Anterior cingulate cortex (tissue), 58 donors: Measurements from ENCODE around the gene GDI1.
A peak's percentile ranks its signal among the peaks of the same experiment; 100 is the strongest.

Experiments
- DNase-seq, 58 donors: peaks; one replicate each; lab custom pipeline; 2025; lab: John Stamatoyannopoulos, UW

Gene GDI1

GRCh38 chrX:154434394-154435168, 2.4 kb upstream of the GDI1 start:
- DNase-seq, result no peak

DNA sequence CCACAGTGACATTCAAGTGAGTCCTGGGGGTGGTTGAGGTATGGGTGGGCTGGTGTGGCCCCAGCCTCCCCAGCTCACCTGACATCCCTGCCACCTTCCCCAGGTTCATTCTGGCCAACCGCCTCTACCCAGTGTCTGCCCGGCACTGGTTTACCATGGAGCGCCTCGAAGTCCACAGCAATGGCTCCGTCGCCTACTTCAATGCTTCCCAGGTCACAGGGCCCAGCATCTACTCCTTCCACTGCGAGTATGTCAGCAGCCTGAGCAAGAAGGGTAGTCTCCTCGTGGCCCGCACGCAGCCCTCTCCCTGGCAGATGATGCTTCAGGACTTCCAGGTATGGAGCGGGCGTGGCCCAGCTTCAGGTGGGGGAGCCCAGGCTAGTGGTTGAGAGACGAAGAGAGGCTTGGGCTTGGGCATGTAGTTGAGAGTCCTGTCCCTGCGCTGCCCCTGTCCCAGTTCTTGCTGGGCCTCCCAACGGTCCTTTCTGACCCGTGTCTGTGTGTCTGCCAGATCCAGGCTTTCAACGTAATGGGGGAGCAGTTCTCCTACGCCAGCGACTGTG, 1.7 kb upstream of the GDI1 start:
- no peak for DNase-seq

- DNase-seq, result peak in 26 of 58 donors; percentile 3 to 51 (median 24)
These were observed 476 bp upstream of the GDI1 start for GRCh38 chrX:154436374-154436982.

GRCh38 chrX:154437971-154438893, 1.3 kb downstream of the GDI1 start:
- DNase-seq, result peak in 1 of 58 donors; percentile 2

DNA sequence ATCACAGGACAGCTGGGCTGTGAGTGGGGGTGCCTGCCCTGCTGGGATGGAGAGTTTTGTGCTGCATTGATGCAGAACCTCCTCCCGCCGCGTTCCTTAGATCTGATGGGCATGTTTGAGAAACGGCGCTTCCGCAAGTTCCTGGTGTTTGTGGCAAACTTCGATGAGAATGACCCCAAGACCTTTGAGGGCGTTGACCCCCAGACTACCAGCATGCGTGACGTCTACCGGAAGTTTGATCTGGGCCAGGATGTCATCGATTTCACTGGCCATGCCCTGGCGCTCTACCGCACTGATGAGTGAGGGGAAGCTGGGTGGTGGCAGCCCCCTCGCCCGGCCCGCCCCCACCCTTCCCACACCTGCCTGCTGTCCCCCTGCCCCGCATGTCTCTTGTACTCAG, 2.9 kb downstream of the GDI1 start:
- DNase-seq, result no peak

GRCh38 chrX:154440623-154441357, 3.8 kb downstream of the GDI1 start:
- DNase-seq, result no peak

- no peak for DNase-seq
These were observed 4.6 kb downstream of the GDI1 start for GRCh38 chrX:154441564-154441963.

DNA sequence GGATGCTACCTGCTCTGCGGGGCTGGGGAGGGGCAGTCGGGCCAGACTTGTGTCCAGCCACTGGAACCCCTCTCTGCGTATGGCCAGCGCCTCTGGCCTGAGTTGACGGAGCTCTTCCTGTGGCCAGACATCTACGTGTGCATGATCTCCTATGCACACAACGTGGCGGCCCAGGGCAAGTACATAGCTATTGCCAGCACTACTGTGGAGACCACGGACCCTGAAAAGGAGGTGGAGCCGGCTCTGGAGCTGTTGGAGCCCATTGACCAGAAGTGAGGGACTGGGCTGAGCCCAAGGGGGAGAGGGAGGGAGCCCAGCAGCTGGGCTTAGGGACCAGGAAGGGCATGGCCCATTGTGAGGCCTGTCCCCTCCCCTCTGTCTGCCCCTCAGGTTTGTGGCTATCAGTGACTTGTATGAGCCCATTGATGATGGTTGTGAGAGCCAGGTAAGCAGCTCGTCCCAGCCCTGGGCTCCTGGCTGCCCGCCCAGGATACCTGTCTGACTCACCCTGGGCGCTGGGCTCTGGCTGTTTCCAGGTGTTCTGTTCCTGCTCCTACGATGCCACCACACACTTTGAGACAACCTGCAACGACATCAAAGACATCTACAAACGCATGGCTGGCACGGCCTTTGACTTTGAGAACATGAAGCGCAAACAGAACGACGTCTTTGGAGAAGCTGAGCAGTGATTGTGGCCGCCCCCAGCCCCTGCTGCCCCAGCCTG, 5.2 kb downstream of the GDI1 start:
- DNase-seq, result no peak

GRCh38 chrX:154443479-154443910, 6.5 kb downstream of the GDI1 start:
- no peak for DNase-seq

- DNase-seq, result peak in 51 of 58 donors; percentile 6 to 80 (median 54)
These were observed 7.2 kb downstream of the GDI1 start, which contains the start of gene FAM50A for GRCh38 chrX:154443992-154444754. FAM50A (plus strand) TSS chrX:154444141; CDS start chrX:154444236, 95 bp downstream.

DNA sequence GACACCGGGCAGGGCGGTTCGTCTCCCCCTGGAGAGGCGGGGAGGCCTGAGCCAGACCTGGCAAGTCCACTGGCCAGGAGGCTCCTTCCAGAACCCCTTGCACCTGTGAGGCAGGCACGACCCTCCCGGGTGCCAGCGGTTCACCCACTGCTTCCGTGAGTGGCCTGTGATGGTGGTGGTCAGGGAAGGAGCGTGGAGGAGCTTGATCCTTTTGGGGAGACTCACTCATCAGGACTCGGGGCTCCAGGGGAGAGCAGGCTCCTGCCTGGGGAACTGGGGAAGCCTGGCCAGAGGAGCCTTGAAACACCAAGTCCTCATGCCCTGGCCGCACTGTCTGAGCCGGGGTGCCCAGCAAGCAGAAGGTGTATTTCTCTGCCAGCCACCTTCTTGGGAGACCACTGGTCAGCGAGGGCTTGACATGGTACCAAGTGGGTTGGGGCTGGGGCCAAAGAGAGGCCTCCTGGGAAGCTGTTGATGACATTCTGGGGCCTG, 7.8 kb downstream of the GDI1 start:
- no peak for DNase-seq

GRCh38 chrX:154445776-154446175, 8.8 kb downstream of the GDI1 start:
- DNase-seq, result no peak

DNA sequence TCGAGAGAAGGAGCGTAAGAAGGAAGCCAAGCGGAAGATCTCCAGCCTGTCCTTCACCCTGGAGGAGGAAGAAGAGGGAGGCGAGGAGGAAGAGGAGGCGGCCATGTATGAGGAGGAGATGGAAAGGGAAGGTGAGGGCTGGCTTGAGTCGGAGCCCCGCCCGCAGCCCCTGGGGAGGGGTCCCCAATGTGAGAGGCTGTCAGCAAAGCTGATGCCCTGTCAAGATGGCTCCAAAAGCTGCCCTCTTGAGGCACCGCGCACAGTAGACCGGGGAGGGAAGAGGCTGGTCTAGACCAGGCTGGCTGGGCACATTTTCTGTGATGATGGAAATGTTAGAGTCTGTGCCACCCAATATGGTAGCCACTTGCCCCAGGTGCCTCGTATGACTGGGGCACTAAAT, 9.5 kb downstream of the GDI1 start:
- no peak for DNase-seq

- DNase-seq, result no peak
These were observed 11.5 kb downstream of the GDI1 start for GRCh38 chrX:154448484-154448883.

DNA sequence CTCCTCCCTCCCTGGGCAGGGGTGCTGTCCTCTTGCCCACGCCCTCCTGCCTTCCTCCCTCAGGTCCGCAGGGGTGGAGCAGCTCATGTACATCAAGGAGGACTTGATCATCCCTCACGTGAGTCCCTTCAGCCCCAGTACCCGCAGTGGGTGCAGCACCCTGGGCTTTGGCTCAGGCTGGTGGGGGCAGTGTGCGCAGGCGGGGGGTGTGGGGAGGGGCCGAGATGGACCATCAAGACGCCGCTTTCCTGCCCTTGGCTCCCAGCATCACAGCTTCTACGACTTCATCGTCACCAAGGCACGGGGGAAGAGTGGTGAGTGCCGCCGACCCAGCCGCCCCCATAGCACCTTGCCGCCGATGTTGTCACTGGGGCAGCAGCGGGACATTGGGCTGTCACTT, 12.7 kb downstream of the GDI1 start:
- DNase-seq, result no peak

DNA sequence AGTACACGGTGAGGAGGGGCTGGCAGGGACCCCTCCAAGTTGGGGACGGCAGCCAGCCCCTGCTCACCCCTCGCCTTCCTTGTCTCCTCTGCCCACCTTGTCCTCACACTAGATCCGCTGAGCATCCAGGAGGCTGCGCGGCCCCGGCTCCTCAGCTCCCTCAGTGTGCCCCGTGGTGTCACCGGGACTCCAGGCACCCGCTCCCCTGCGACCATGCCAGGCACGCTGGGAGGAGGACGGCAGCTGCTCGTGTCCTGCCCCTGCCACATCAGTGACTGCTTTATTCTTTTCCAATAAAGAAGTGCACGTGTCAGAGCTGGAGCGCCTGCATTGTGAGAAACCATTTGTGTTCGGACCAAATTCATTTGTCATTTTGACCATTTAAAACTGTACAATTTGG, 13.4 kb downstream of the GDI1 start:
- DNase-seq, result peak in 19 of 58 donors; percentile 1 to 49 (median 9)

GRCh38 chrX:154452823-154453222, 15.9 kb downstream of the GDI1 start:
- peak in 17 of 58 donors; percentile 1 to 20 (median 13) for DNase-seq

- peak in 13 of 58 donors; percentile 14 to 51 (median 38) for DNase-seq
These were observed 20.6 kb downstream of the GDI1 start for GRCh38 chrX:154457491-154458115.
